D721Med (cell line): ENCODE data around the gene TSPYL6.
"Not testable (repeated sequence)": the region's sequence is repeated elsewhere in the genome, so short reads cannot be mapped to it uniquely, and the experiment has no call there.

ENCODE experiments used
- DNase-seq: peaks from one replicate; pipeline ENCODE4 v3.0.0; 2011; ENCODE audit warnings: low spot score; ENCODE audit not compliant: insufficient read length
- FAIRE-seq: peaks from 2 replicates; lab custom pipeline; 2011; peaks lifted over from hg19 to GRCh38; lab: Jason Lieb, UNC
- TF ChIP-seq, protein P1 (sequence below): IDR thresholded peaks from 2 replicates; pipeline ENCODE4 v1.5.1; 2012; ENCODE audit warnings: mild to moderate bottlenecking, control low read depth; ENCODE audit not compliant: insufficient read depth; ENCODE audit errors: missing control alignments

The TSPYL6 gene

DNA sequence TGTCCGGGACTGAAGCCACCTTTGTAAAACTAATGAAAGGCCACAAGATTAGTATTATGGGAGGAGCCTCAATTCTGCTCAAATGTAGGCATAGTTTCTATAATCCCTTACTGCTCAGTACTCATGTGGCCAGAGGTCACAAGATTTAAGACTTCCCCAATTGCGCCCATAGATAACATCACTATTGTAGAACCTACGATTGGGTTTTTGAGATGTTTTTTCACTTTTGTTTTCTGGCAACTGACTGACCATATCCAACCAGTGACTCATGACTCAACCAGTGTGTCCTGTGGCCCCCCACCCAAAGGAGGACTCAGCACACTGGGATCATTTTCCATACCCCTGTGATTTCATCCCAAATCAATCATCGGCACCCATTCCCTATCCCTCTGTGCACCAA lies 15.2 kb upstream of the TSPYL6 start:
- TF ChIP-seq, protein P1, sequence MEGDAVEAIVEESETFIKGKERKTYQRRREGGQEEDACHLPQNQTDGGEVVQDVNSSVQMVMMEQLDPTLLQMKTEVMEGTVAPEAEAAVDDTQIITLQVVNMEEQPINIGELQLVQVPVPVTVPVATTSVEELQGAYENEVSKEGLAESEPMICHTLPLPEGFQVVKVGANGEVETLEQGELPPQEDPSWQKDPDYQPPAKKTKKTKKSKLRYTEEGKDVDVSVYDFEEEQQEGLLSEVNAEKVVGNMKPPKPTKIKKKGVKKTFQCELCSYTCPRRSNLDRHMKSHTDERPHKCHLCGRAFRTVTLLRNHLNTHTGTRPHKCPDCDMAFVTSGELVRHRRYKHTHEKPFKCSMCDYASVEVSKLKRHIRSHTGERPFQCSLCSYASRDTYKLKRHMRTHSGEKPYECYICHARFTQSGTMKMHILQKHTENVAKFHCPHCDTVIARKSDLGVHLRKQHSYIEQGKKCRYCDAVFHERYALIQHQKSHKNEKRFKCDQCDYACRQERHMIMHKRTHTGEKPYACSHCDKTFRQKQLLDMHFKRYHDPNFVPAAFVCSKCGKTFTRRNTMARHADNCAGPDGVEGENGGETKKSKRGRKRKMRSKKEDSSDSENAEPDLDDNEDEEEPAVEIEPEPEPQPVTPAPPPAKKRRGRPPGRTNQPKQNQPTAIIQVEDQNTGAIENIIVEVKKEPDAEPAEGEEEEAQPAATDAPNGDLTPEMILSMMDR, result no peak
- FAIRE-seq (no peak), DNase-seq (no peak)

GRCh38 chr2:54267577-54267976 lies 11.5 kb upstream of the TSPYL6 start:
- TF ChIP-seq, protein P1, result no peak
- DNase-seq, result no peak
- FAIRE-seq, result no peak

GRCh38 chr2:54265081-54265480 lies 9.1 kb upstream of the TSPYL6 start:
- not testable (repeated sequence) for DNase-seq, FAIRE-seq

DNA sequence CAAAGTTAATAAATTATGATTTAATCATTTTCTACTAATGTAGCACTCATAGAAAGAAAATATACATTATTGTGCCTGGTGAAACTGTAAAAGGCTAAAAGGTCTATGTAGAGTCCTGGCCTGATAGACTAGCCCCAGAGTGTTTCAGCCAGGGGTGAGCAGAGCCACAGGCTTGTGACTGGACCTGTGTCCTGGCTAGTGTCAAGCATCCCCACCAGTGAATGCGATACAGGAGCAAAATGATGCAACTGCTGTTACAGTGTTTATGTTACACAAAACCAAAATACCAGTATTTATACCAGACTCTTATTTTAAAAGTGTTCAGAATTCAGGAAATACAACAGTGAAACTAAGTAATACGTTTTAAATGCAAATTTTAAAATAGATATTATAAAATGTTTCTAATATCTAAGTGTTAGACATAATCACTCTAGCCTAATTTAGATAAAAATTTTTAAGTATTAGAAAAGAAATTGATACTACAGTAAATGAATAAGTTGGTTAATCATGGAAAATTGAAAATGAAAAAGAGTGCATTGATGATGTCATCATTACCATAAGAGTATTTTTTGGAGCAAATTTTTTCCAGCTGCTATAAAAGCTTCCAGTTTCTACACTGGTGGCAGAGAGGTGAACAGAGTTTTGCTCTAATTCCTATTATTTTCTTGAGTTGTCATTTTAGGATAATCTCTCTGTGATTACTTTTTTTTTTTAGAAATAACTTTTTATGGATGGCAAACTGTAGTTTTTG lies 6.2 kb upstream of the TSPYL6 start:
- no peak for DNase-seq
- FAIRE-seq, result no peak
- TF ChIP-seq, protein P1, result no peak

DNA sequence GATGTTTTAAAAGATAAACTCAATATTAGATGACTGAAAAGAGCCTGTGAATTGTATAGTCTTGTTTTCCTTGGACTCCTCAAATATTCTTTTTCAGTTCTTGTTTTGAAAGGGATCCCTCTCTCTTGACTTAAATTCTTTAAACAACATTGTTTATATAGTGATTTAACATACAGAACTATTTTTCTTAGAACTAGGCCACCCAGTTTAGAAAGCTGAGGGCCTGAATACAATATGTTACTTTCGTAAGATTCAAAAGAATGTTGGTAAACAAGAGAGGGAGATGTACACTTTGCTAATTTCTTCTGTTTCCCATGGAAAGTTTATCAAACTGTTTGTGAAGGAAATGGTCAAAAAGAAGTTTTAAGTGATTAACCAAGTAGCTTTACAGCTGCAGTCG lies 5.5 kb upstream of the TSPYL6 start:
- FAIRE-seq, result no peak
- TF ChIP-seq, protein P1, result no peak
- DNase-seq, result no peak

- TF ChIP-seq, protein P1, result no peak
- FAIRE-seq, result no peak
- no peak for DNase-seq
These were observed 4.2 kb upstream of the TSPYL6 start for GRCh38 chr2:54260241-54260595.

DNA sequence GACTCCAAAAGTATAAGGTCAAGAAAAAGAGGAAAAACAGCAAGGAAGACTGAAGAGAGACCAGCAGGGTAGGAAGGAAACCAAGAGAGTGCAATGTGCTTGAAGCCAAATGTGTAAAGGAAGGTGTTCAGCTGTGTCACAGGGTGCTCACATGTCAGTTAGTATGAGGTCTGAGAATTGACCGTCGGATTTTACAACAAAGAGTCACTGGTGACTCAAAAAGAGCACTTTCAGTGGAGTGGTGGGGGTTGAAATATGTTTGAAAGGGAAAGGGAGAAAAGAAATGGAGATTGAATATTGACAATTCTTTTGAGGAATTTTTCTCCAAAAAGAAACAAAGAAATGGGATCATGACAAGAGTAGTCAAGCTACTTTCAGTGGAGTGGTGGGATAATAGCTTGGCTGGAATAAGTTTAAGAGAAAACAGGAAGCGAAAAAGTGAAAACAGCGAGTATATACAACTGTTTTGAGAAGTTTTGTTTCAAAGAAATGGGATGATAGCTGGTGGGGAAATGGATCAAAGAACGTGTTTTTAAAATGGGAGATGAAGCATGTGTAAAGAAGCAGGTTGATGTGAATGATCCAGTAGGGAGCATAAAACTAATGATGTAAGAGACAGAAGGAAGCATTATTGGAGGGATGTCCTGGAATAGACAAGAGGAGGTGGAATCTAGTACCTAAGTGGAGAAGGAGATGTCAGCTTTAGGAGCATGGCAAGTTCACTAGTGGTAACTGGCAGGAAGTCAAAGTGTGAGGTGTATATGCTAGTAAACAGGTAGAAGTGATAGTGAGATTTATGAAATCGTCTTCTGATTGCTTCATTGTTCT lies 3.6 kb upstream of the TSPYL6 start:
- FAIRE-seq, result no peak
- TF ChIP-seq, protein P1, result no peak
- DNase-seq, result no peak
